Epithelial cell of proximal tubule (primary cell): ENCODE results near the gene BMAL2. TPM values are rescaled to one million over a fixed set of nuclear protein-coding genes. Genes with fewer than 3 reads are reported as not detected.

Experiments used
- DNase-seq: peaks from one replicate; pipeline ENCODE4 v3.0.0-alpha.2; 2011; ENCODE audit warnings: low read depth
- H3K4me3 ChIP-seq: 2 replicates; pipeline ENCODE4 v1.5.1; 2011; ENCODE audit warnings: low read depth, mild to moderate bottlenecking, low read length
- total RNA-seq: library from RNA; depleted of rRNA; stranded (reverse); fragments of >200 nt; gene quantifications from 2 replicates; pipeline ENCODE4 v1.2.3, GENCODE V29; 2015
- TF ChIP-seq, protein P1 (sequence below): conservative IDR thresholded peaks from 2 replicates; pipeline ENCODE4 v1.5.1; 2012; ENCODE audit warnings: low read depth, mild to moderate bottlenecking, low read length

BMAL2 gene
- total RNA-seq, 1 donor from 2014 or later, result 27.4 TPM

DNA sequence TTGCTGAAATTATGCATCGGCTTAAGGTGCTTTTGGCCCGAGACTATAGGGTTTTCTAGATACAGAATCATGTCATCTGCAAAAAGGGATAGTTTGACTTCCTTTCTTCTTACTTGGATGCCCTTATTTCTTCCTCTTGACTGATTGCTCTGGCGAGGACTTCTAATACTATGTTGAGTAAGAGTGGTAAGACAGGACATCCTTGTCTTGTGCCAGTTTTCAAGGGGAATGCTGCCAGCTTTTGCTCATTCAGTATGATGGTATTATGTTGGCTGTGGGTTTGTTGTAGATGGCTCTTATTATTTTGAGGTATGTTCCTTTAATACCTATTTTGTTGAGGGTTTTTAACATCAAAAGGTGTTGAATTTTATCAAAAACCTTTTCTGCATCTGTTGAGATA lies 8.3 kb downstream of the BMAL2 start:
- no peak overlapping the region for H3K4me3 ChIP-seq
- TF ChIP-seq, protein P1, sequence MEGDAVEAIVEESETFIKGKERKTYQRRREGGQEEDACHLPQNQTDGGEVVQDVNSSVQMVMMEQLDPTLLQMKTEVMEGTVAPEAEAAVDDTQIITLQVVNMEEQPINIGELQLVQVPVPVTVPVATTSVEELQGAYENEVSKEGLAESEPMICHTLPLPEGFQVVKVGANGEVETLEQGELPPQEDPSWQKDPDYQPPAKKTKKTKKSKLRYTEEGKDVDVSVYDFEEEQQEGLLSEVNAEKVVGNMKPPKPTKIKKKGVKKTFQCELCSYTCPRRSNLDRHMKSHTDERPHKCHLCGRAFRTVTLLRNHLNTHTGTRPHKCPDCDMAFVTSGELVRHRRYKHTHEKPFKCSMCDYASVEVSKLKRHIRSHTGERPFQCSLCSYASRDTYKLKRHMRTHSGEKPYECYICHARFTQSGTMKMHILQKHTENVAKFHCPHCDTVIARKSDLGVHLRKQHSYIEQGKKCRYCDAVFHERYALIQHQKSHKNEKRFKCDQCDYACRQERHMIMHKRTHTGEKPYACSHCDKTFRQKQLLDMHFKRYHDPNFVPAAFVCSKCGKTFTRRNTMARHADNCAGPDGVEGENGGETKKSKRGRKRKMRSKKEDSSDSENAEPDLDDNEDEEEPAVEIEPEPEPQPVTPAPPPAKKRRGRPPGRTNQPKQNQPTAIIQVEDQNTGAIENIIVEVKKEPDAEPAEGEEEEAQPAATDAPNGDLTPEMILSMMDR, result no peak
- no peak for DNase-seq

DNA sequence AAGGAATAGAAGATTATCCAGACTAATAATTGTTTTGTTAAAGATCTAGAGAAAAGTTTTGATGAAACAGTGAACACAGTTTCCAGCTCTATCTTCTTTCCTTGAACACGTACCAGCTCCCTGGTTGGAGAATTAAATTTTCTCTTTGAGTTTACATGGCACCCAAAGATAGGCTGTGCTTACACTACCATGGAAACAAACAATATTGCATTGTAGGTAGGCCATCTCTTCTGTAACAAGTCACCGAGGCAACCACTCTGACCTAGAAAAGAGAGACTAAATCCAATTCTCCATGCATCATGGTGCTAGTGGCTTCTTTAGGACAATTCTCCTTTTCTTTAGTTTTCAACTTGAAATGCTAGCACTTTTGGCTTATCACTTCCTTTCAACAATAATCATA lies 9.9 kb downstream of the BMAL2 start:
- DNase-seq, result no peak
- TF ChIP-seq, protein P1, result no peak
- no peak overlapping the region for H3K4me3 ChIP-seq

DNA sequence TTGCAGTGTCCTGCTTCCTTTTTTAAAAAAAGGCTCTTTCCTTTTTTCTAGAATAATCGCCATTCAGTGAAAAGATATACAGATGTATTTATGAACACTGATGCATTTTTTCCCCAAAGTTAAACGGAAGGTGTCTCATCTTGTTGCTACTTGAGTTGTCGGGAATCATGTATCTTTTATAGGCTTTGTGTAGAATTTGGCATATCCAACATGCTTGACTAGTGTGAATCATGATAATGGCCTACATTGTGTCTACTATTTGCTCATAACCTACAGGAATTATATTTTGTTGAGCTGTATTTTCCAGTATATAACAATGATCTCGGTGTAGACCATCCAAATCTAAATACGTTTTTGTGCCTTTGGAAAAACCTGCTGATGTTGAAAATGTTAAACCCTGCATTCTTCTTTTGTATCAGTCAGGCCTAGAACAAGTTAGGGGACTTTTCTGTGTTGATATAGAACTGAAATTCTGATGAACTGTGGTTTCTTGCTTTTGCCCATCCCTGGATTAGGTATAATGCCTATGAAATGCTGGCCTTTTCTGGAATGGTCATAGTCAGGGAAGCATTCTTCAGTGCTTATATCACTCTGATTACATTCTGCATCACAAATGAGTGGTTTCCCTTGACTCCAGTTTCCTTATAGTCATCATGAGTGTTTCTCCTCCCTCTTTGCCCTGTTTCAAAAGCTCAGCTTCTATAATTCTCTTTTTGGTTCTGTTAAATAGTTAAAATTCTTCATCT lies 10.8 kb downstream of the BMAL2 start:
- H3K4me3 ChIP-seq, result no peak overlapping the region
- DNase-seq, result peak; percentile 94
- TF ChIP-seq, protein P1, result no peak

DNA sequence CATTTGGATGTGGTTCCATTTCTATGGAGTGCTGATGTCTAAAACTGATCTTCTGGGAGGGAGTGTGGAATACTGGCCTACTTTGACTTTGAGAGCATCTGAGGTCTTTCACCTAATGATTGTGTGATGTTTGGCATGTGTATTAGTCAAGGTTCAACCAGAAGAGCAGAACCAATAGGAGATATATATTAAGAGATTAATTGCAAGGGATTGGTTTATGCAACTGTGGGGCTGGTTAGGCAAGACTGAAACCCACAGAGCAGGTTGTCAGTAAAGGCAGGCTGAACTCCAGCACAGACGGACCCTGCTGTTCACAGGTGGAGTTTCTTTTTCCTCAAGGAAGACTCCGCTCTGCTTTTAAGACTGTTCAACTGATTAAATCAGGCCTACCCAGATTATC lies 11.6 kb downstream of the BMAL2 start:
- TF ChIP-seq, protein P1, result no peak
- no peak overlapping the region for H3K4me3 ChIP-seq
- DNase-seq, result no peak

DNA sequence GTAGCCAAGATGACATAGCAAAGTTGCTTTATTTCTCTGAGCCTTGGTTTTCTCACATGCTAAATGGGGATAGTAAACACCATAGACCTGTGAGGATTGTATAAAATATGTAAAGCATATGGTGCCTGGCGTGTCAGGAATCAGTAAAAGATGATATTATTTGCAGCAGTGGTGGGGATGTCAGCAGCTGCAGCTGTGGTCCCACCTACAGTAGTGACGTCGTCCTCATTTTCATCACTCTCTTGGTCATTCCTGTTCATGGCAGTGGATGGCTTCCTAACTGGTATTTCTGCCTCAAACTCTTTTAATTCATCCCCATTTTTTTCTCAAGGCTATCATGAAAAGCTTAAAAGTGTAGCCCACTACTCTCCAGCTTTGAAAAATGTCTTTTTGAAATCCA lies 12.1 kb downstream of the BMAL2 start:
- H3K4me3 ChIP-seq, result no peak overlapping the region
- DNase-seq, result no peak
- TF ChIP-seq, protein P1, result no peak

DNA sequence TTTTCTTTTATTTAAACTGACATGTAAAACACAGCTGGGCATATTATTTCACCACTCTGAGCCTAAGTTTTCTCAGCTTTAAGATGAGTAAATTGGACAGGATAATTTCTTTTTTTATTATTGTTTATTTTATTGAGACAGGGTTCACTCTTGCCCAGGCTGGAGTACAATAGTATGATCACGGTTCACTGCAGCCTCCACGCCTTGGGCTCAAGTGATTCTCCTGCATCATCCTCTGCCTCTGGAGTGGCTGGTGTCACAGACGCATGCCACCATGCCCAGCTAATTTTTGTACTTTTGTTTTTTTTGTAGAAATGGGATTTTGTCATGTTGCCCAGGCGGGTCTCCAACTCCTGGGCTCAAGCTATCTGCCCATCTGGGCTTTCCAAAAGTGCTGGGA lies 12.7 kb downstream of the BMAL2 start:
- DNase-seq, result no peak
- TF ChIP-seq, protein P1, result no peak
- H3K4me3 ChIP-seq, result no peak overlapping the region

DNA sequence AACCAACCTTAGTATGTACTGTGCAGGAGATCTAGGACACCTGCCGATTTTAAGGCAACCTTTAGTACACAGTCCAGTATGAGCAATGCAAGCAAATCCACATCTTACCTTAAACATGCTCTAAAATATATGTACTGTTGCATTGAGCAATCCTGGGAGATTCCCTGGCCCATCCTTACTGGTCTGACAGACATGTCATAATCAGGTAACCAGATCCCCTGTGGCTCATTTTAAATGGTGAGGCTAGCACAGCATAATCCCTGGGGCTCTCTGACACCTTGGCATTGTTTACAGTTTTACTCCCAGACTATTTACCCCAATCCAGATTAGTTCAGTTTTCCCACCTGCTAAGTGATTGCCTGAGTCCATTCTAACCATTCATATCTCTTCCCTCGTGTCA lies 15.1 kb downstream of the BMAL2 start:
- no peak for DNase-seq
- H3K4me3 ChIP-seq, result no peak overlapping the region
- TF ChIP-seq, protein P1, result no peak
